Breast epithelium (tissue), 4 donors: ENCODE results near the gene SOX13. TPM values are rescaled to one million over a fixed set of nuclear protein-coding genes. Genes with fewer than 3 reads are reported as not detected.

Experiments
- DNase-seq, 2 donors: peaks; one replicate each; pipeline ENCODE4 v3.0.0-alpha.2; 2019; ENCODE audit warnings: low spot score in 2 of 2
- H3K27ac ChIP-seq, 2 donors: fragments of 200-600 bp; sonication (generic) in 1 of 2; one replicate each; pipeline ENCODE4 v1.5.1; 2016 to 2019; ENCODE audit warnings: mild to moderate bottlenecking in 1 of 2
- H3K27me3 ChIP-seq, 2 donors: fragments of 200-600 bp; sonication (generic) in 1 of 2; one replicate each; pipeline versions ENCODE4 v1.5.1 to v1.6.0; 2017 to 2019; ENCODE audit warnings: control low read depth in 1 of 2, mild to moderate bottlenecking in 1 of 2
- H3K36me3 ChIP-seq: fragments of 200-600 bp; one replicate; pipeline ENCODE4 v1.5.1; 2019
- H3K4me1 ChIP-seq, 2 donors: fragments of 200-600 bp; sonication (generic); one replicate each; pipeline ENCODE4 v1.5.1; 2016 to 2019; ENCODE audit warnings: control low read depth in 1 of 2
- H3K4me3 ChIP-seq, 3 donors: fragments of 200-600 bp; sonication (generic); 1 replicate in 2 of 3; 2 replicates in 1 of 3; pipeline ENCODE4 v1.5.1; 2016 to 2019; ENCODE audit warnings: mild to moderate bottlenecking in 3 of 3, moderate library complexity in 2 of 3
- H3K9me3 ChIP-seq, 2 donors: fragments of 200-600 bp; sonication (generic) in 1 of 2; one replicate each; pipeline ENCODE4 v1.5.1; 2016 to 2019; ENCODE audit warnings: control low read depth in 1 of 2
- POLR2A ChIP-seq: fragments of 450-650 bp; IDR thresholded peaks from one replicate; pipeline ENCODE4 v1.6.1; 2016; ENCODE audit warnings: antibody characterized with exemption, mild to moderate bottlenecking, moderate library complexity
- POLR2AphosphoS5 ChIP-seq, 3 donors: sonication (generic); formaldehyde crosslinking; IDR thresholded peaks; one replicate each; pipeline ENCODE4 v1.6.1; 2017; ENCODE audit warnings: antibody characterized with exemption in 3 of 3
- intact Hi-C: fragments of 100-400 bp; cut with DNase I; formaldehyde crosslinking; loops from one replicate; pipeline ENCODE4 v1.15.1; 2023; ENCODE audit warnings: low total_unique reads
- total RNA-seq, 3 donors: library from RNA; depleted of rRNA; stranded (reverse); fragments of >200 nt; gene quantifications; one replicate each; pipeline ENCODE4 v1.1.0, GENCODE V29; 2016
- TF ChIP-seq, protein P1 (sequence below), 3 donors: fragments of 450-650 bp; IDR thresholded peaks; one replicate each; pipeline ENCODE4 v1.5.1; 2016 to 2017; ENCODE audit warnings: antibody characterized with exemption in 3 of 3, mild to moderate bottlenecking in 3 of 3, moderate library complexity in 3 of 3

The SOX13 gene
- total RNA-seq, 3 donors from 2014 or later, result 22.9 to 34.7 (median 31.9) TPM

DNA sequence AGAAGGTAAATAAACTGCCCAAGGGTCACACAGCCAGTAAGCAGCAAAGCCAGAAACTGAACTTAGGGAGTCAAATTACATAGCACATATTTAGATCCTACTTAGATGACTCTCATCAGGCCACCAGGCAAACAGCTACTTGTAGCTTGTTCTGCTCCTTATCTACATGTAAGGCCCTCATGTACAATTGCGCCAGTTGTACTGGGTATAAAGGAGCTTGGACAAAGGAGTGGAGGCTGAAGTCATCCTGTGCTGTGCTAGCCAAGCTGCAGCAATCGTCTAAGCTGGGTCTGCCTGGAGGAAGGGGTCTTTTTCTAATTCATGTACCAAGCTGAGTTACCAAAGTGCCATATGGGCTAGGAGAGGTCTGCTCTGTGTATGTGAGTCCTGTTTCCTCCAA, 66.2 kb downstream of the SOX13 start:
- Histone ChIP-seq H3K4me3 (no peak overlapping the region), H3K27ac (no peak overlapping the region), H3K9me3 (no peaks in the 10 kb centered on the region), H3K36me3 (no peaks in the 10 kb centered on the region), H3K27me3 (no peaks in the 10 kb centered on the region), H3K4me1 (no peaks in the 10 kb centered on the region)
- TF ChIP-seq, protein P1, sequence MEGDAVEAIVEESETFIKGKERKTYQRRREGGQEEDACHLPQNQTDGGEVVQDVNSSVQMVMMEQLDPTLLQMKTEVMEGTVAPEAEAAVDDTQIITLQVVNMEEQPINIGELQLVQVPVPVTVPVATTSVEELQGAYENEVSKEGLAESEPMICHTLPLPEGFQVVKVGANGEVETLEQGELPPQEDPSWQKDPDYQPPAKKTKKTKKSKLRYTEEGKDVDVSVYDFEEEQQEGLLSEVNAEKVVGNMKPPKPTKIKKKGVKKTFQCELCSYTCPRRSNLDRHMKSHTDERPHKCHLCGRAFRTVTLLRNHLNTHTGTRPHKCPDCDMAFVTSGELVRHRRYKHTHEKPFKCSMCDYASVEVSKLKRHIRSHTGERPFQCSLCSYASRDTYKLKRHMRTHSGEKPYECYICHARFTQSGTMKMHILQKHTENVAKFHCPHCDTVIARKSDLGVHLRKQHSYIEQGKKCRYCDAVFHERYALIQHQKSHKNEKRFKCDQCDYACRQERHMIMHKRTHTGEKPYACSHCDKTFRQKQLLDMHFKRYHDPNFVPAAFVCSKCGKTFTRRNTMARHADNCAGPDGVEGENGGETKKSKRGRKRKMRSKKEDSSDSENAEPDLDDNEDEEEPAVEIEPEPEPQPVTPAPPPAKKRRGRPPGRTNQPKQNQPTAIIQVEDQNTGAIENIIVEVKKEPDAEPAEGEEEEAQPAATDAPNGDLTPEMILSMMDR (IDR thresholded peaks at IDR 0.05), result no peak
- TF ChIP-seq POLR2AphosphoS5 (IDR thresholded peaks at IDR 0.05) (no peak), POLR2A (no peak)
- intact Hi-C loops, result no loop called here
- DNase-seq, result no peak

DNA sequence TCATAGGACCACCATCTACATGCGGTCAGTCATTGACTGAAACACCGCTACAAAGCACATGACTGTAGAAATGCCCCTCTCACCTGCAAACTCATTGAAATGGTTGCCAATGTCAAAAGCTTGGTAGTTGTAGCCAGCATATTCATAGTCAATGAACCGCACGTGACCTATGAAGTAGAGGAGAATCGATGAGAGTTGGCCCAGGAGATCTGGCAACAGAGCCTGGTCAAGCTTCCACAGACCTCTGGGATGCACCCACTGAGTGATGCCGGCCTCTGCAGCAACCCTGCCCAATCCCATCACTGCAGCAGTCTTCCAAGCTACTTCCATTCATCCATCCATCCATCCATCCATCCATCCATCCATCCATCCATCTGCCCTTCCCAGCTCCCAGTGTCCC, 67.0 kb downstream of the SOX13 start:
- H3K27ac ChIP-seq, result no peak overlapping the region
- intact Hi-C loops, result no loop called here
- no peaks in the 10 kb centered on the region for H3K27me3 ChIP-seq
- H3K9me3 ChIP-seq, result no peaks in the 10 kb centered on the region
- H3K36me3 ChIP-seq, result no peaks in the 10 kb centered on the region
- TF ChIP-seq POLR2A, result no peak
- TF ChIP-seq, protein P1 (IDR thresholded peaks at IDR 0.05), result no peak
- TF ChIP-seq POLR2AphosphoS5 (IDR thresholded peaks at IDR 0.05), result no peak
- no peak overlapping the region for H3K4me3 ChIP-seq
- DNase-seq, result no peak
- no peaks in the 10 kb centered on the region for H3K4me1 ChIP-seq

DNA sequence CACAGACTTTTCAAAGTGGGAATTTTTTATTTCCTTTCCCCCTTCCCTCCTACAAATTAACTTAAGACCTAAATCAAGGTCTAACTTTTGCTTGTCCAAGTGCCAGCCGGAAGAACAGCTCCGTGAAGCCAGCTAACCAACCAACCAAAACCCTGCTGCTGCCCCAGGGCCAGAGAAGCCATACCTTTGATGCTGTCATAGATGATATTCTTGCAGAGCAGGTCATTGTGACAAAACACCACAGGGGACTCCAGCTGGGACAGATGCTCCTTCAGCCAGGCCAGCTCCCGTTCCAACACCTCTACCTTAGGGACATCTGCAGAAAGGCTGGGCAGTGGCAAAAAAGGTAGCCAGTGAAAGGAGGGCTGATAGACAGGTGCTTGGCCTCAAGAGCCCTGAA, 68.2 kb downstream of the SOX13 start:
- Histone ChIP-seq H3K27ac (no peak overlapping the region), H3K27me3 (no peaks in the 10 kb centered on the region), H3K36me3 (no peaks in the 10 kb centered on the region), H3K4me3 (no peak overlapping the region), H3K4me1 (no peaks in the 10 kb centered on the region), H3K9me3 (no peaks in the 10 kb centered on the region)
- TF ChIP-seq POLR2A (no peak), POLR2AphosphoS5 (IDR thresholded peaks at IDR 0.05) (no peak)
- TF ChIP-seq, protein P1 (IDR thresholded peaks at IDR 0.05), result no peak
- intact Hi-C loops, result no loop called here
- no peak for DNase-seq

- H3K4me3 ChIP-seq, result no peak overlapping the region
- intact Hi-C loops, result no loop called here
- H3K27me3 ChIP-seq, result no peaks in the 10 kb centered on the region
- DNase-seq, result no peak
- no peaks in the 10 kb centered on the region for H3K4me1 ChIP-seq
- no peaks in the 10 kb centered on the region for H3K36me3 ChIP-seq
- no peak overlapping the region for H3K27ac ChIP-seq
- no peaks in the 10 kb centered on the region for H3K9me3 ChIP-seq
- TF ChIP-seq, protein P1 (IDR thresholded peaks at IDR 0.05), result no peak
Observed at GRCh38 chr1:204142032-204142974, 69.4 kb downstream of the SOX13 start.

DNA sequence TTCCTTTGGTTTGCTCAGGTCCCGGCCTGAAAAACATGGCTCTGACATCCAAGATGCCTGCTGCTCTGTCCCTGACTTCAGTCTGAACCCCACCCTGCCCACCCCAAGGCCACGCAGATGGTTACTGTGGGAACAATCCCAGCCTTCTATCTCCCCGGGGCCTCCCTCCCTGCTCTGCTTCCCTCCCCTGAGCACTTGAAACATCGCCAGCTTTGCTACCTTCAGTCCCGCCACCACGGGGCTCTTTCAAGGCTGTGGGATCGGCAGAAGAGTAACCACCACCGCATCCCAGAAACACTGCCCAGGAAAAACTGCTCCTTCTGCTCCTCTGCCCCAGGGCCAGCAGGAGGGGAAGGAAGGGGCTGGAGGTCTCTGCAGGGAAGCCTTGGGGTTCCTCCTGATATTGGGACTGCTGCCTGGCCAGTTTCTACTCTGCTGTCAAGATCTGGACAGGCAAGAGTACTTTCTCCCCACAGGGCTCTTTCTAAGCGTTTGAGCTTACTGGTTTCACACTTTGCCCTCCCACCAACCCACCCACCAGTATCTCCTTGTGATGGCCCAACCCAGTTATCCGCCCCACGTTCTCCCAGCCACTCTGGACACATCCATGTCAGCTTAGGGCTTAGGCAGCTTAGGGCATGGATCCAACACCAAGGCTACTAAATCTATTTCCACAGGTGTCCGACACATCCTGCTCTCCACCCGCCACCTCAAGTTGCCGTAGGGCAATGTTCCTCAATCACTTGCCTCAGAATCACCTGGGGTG, 70.5 kb downstream of the SOX13 start:
- TF ChIP-seq, protein P1 (IDR thresholded peaks at IDR 0.05), result no peak
- TF ChIP-seq POLR2A (no peak), POLR2AphosphoS5 (IDR thresholded peaks at IDR 0.05) (no peak)
- Histone ChIP-seq H3K9me3 (no peaks in the 10 kb centered on the region), H3K4me1 (no peaks in the 10 kb centered on the region), H3K4me3 (no peak overlapping the region), H3K36me3 (no peaks in the 10 kb centered on the region), H3K27ac (no peak overlapping the region), H3K27me3 (no peaks in the 10 kb centered on the region)
- intact Hi-C loops, result no loop called here
- DNase-seq, result no peak
